Activated naive CD8-positive, alpha-beta T cell treated with anti-CD3 and anti-CD28 coated beads, Interleukin-2, amount 10 ng/mL, durations not matched to agents 7 days and 5 days (primary cell): ENCODE measurements around the gene CLCA1. TPM values are rescaled to one million over a fixed set of nuclear protein-coding genes. Genes with fewer than 3 reads are reported as not detected.

Experiments
- ATAC-seq: fragments of 150-1000 bp; cut with Tn5 transposase; one replicate; pipeline ENCODE4 v1.10.0; 2021; ENCODE audit warnings: low read depth, moderate library complexity
- POLR2A ChIA-PET: fragments of 350-600 bp; sonication (Branson Sonifier 250); formaldehyde crosslinking; loops from one replicate; lab custom pipeline; 2021; ENCODE audit warnings: antibody characterized with exemption; lab: Charles Lee
- DNase-seq: peaks from one replicate; pipeline ENCODE4 v3.0.0; 2021
- H3K27ac Mint-ChIP-seq: one replicate; pipeline ENCODE4 v1.8.0; 2022; ENCODE audit warnings: mild to moderate bottlenecking, mixed read lengths
- H3K27me3 Mint-ChIP-seq: one replicate; pipeline ENCODE4 v1.8.0; 2022; ENCODE audit warnings: mild to moderate bottlenecking, moderate library complexity, mixed read lengths
- H3K36me3 Mint-ChIP-seq: one replicate; pipeline ENCODE4 v1.8.0; 2021; ENCODE audit warnings: mild to moderate bottlenecking, mixed read lengths
- H3K4me1 Mint-ChIP-seq: one replicate; pipeline ENCODE4 v1.8.0; 2021; ENCODE audit warnings: mixed read lengths
- H3K4me3 Mint-ChIP-seq: one replicate; pipeline ENCODE4 v1.8.0; 2022; ENCODE audit warnings: mild to moderate bottlenecking, moderate library complexity, mixed read lengths
- H3K9me3 Mint-ChIP-seq: one replicate; pipeline ENCODE4 v1.8.0; 2021; ENCODE audit warnings: mixed read lengths
- total RNA-seq, 2 experiments: library from RNA; stranded (reverse); gene quantifications; one replicate each; pipeline ENCODE4 v1.2.3, GENCODE V29; 2021

Gene CLCA1
- total RNA-seq, 2 experiments from 2014 or later = not detected

- POLR2A ChIA-PET = no interaction called here
- ATAC-seq (no peak), DNase-seq (no peak)
- Mint-ChIP-seq H3K27ac (no peak overlapping the region), H3K36me3 (no peaks in the 10 kb centered on the region), H3K27me3 (peaks cover 10% of the 10 kb centered on the region), H3K9me3 (no peaks in the 10 kb centered on the region), H3K4me3 (no peak overlapping the region), H3K4me1 (peaks cover 6% of the 10 kb centered on the region)
Measured at GRCh38 chr1:86441997-86442396, 26.7 kb upstream of the CLCA1 start.

DNA sequence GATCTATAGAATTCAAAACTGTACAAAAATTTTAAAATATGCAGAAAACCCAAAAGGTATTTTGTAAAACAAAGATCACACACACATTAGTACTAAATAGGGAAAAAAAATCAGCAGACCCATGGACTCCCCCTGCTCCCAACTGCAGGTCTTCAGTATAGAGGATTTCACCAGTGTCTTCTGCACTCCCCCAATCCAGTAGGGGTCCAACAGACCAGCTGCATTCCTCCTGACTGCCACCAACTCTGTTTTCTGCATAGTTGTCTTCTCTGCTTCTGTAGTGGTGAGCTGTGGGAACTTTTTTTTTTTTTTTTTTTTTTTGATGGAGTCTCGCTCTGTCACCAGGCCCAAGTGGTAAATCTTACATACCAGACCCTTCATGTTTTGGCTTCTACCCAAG lies 22.8 kb upstream of the CLCA1 start:
- no peak for ATAC-seq
- POLR2A ChIA-PET = no interaction called here
- Mint-ChIP-seq H3K4me1 (peaks cover 6% of the 10 kb centered on the region), H3K9me3 (no peaks in the 10 kb centered on the region), H3K36me3 (no peaks in the 10 kb centered on the region), H3K27me3 (peaks cover 2% of the 10 kb centered on the region), H3K4me3 (no peak overlapping the region), H3K27ac (no peak overlapping the region)
- DNase-seq = no peak

DNA sequence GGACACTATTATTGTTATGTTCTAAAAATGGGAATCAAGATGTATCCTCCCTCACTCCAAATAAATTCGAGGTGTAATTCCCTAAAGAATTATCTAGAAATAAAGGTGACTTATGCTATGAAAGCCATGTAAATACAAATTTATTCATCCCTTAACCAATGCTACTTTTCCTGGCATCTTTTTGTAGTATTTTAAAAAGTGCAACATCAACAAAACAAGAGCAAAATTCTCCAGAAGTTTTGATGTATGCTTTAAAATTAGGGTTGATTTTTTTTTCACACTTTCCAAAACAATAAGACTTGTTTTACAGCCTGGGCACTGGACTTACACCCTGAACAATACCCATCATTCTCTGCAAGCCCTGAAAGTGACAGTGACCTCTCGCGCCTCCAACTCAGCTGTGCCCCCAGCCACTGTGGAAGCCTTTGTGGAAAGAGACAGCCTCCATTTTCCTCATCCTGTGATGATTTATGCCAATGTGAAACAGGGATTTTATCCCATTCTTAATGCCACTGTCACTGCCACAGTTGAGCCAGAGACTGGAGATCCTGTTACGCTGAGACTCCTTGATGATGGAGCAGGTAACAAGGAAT lies 21.4 kb upstream of the CLCA1 start:
- H3K4me3 Mint-ChIP-seq = no peak overlapping the region
- no peaks in the 10 kb centered on the region for H3K4me1 Mint-ChIP-seq
- no peaks in the 10 kb centered on the region for H3K9me3 Mint-ChIP-seq
- H3K27ac Mint-ChIP-seq = no peak overlapping the region
- POLR2A ChIA-PET = no interaction called here
- ATAC-seq = no peak
- no peaks in the 10 kb centered on the region for H3K36me3 Mint-ChIP-seq
- peaks cover 2% of the 10 kb centered on the region for H3K27me3 Mint-ChIP-seq
- no peak for DNase-seq

DNA sequence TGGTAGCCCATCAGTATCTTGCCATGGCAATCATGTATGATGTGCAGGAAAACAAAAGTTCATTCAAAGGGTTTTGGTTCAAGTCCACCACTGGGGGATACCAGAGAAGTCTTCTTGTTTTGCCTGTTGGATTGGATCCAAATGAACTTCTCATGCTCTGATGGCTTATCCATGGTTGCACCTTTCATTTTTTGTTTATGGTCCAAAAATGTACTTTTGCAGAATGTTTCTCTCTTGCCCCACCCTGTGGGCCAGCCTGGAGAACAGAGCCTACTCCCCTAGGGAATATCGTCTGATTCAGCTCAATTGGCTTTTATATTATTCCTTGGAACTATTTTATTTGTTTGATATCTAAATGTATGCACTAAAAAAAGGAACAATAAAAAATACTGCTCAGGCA lies 20.1 kb upstream of the CLCA1 start:
- no peaks in the 10 kb centered on the region for H3K9me3 Mint-ChIP-seq
- H3K4me3 Mint-ChIP-seq = no peak overlapping the region
- no peak for DNase-seq
- peaks cover 2% of the 10 kb centered on the region for H3K27me3 Mint-ChIP-seq
- H3K4me1 Mint-ChIP-seq = no peaks in the 10 kb centered on the region
- H3K27ac Mint-ChIP-seq = no peak overlapping the region
- no peaks in the 10 kb centered on the region for H3K36me3 Mint-ChIP-seq
- ATAC-seq = no peak
- POLR2A ChIA-PET = no interaction called here

DNA sequence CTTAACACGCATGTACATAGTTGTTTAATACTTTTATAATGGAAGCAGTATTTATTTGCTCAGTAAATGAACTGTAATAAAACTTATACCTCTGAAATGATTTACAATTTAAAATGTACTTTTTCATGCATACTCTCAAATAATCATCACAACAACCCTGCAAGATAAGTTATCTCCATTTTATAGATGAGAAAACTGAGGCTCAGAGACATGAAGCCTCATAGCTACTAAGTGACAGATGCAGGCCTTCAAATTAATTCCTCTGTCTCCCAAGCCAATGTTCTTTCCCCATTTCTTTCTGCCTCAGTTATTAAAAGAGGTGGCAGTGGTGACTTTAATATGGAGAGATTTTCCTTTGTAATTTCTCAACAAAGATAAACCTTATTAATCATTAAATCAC lies 19.6 kb upstream of the CLCA1 start:
- no peaks in the 10 kb centered on the region for H3K4me1 Mint-ChIP-seq
- H3K27me3 Mint-ChIP-seq = peaks cover 2% of the 10 kb centered on the region
- ATAC-seq = no peak
- no peaks in the 10 kb centered on the region for H3K9me3 Mint-ChIP-seq
- POLR2A ChIA-PET = no interaction called here
- no peaks in the 10 kb centered on the region for H3K36me3 Mint-ChIP-seq
- no peak overlapping the region for H3K27ac Mint-ChIP-seq
- no peak overlapping the region for H3K4me3 Mint-ChIP-seq
- no peak for DNase-seq

DNA sequence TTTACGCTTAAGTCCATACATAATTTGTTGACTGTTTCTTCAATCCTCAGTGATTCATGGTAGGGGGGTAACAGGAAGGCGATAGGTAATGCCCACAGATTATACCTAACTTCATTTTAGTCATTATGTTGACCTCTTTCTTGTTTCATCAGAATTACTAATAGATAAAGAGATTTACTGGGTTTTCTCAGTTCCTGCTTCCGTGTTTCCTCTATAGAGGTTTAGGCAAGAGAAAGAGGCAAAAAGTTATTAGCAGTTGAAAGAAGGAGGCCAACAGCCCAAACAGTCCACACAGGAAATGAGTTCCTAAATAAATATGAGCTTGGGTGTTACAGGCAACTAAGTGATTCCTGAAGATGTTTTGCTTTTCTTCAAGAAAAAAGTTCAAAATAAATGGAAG lies 17.9 kb upstream of the CLCA1 start:
- Mint-ChIP-seq H3K4me3 (no peak overlapping the region), H3K9me3 (no peaks in the 10 kb centered on the region), H3K27me3 (peaks cover 2% of the 10 kb centered on the region), H3K4me1 (no peaks in the 10 kb centered on the region), H3K36me3 (no peaks in the 10 kb centered on the region), H3K27ac (no peak overlapping the region)
- ATAC-seq (no peak), DNase-seq (no peak)
- POLR2A ChIA-PET = no interaction called here

GRCh38 chr1:86453664-86454063 lies 15.1 kb upstream of the CLCA1 start:
- no peaks in the 10 kb centered on the region for H3K36me3 Mint-ChIP-seq
- no peaks in the 10 kb centered on the region for H3K4me1 Mint-ChIP-seq
- H3K9me3 Mint-ChIP-seq = no peaks in the 10 kb centered on the region
- POLR2A ChIA-PET = no interaction called here
- no peak overlapping the region for H3K4me3 Mint-ChIP-seq
- no peak overlapping the region for H3K27ac Mint-ChIP-seq
- peaks cover 4% of the 10 kb centered on the region for H3K27me3 Mint-ChIP-seq
- ATAC-seq (no peak), DNase-seq (no peak)

DNA sequence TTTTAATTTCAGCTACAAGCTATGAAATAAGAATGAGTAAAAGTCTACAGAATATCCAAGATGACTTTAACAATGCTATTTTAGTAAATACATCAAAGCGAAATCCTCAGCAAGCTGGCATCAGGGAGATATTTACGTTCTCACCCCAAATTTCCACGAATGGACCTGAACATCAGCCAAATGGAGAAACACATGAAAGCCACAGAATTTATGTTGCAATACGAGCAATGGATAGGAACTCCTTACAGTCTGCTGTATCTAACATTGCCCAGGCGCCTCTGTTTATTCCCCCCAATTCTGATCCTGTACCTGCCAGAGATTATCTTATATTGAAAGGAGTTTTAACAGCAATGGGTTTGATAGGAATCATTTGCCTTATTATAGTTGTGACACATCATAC lies 13.7 kb upstream of the CLCA1 start:
- no peak overlapping the region for H3K27ac Mint-ChIP-seq
- ATAC-seq (no peak), DNase-seq (no peak)
- peaks cover 2% of the 10 kb centered on the region for H3K27me3 Mint-ChIP-seq
- POLR2A ChIA-PET = no interaction called here
- no peaks in the 10 kb centered on the region for H3K9me3 Mint-ChIP-seq
- no peaks in the 10 kb centered on the region for H3K36me3 Mint-ChIP-seq
- H3K4me1 Mint-ChIP-seq = no peaks in the 10 kb centered on the region
- H3K4me3 Mint-ChIP-seq = no peak overlapping the region

GRCh38 chr1:86460998-86461397 lies 7.7 kb upstream of the CLCA1 start:
- H3K4me1 Mint-ChIP-seq = no peaks in the 10 kb centered on the region
- POLR2A ChIA-PET = no interaction called here
- peaks cover 9% of the 10 kb centered on the region for H3K27me3 Mint-ChIP-seq
- no peaks in the 10 kb centered on the region for H3K36me3 Mint-ChIP-seq
- DNase-seq (no peak), ATAC-seq (no peak)
- no peak overlapping the region for H3K27ac Mint-ChIP-seq
- no peaks in the 10 kb centered on the region for H3K9me3 Mint-ChIP-seq
- no peak overlapping the region for H3K4me3 Mint-ChIP-seq

- no peaks in the 10 kb centered on the region for H3K4me1 Mint-ChIP-seq
- DNase-seq = no peak
Measured at GRCh38 chr1:86461482-86461881, 7.2 kb upstream of the CLCA1 start.

DNA sequence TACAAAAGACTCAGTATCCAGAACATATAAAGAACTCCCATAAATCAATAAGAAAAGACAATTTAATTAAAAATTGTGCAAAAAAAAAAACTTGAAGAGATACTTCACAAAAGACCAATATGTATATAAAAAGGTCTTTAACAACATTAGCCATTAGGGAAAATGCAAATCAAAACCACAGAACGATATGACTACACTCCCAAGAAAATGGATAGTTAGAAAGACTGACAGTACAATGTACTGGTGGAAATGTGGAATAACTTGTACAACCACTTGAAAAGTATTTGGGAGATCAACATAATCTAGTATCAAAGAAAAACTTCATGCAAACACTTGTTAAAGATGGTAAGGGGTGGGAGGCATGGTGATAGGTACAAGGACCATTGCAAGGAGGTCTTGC lies 3.9 kb upstream of the CLCA1 start:
- no peaks in the 10 kb centered on the region for H3K9me3 Mint-ChIP-seq

More at GRCh38 chr1:86461482-86461881, 7.2 kb upstream of the CLCA1 start:
- Mint-ChIP-seq H3K27ac (no peak overlapping the region), H3K9me3 (no peaks in the 10 kb centered on the region), H3K36me3 (no peaks in the 10 kb centered on the region), H3K4me3 (no peak overlapping the region), H3K27me3 (peaks cover 10% of the 10 kb centered on the region)
- POLR2A ChIA-PET = no interaction called here
- no peak for ATAC-seq

DNA sequence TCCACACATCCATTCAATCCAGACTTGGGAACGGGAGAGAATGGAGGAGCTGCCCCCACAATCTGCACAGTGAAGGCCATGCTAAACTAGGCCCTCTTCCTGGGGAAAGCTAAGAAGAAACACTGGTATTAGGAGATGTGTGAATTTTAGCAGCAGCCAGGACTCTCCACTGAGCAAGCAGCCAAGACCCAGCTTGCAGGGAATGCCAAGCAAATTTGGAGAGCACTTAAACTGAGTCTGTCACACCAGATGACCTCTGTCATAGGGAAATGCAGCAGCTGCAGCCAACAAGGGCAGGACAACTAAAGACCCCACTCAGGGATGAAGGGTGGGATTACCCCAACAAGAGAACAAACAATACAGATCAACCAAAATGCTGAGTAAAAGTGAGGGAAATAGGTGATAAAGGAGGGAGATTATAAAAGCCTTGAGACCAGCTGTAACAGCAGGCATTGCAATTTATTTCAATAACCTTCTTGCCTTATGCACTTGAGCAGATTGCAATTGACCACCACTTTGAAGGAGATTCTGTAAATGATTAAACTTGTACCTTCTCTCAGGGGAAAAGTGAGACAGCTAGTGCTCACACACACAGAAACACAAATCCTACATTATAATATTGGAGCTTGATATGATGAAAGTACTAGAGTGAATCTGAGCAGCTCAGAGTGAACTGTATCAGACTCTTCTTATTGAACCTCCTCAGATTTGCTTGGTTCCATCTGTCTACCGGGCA lies 2.5 kb upstream of the CLCA1 start:
- no peaks in the 10 kb centered on the region for H3K4me1 Mint-ChIP-seq
- H3K4me3 Mint-ChIP-seq = no peak overlapping the region
- H3K27me3 Mint-ChIP-seq = peaks cover 20% of the 10 kb centered on the region
- DNase-seq = no peak
- no peaks in the 10 kb centered on the region for H3K36me3 Mint-ChIP-seq
- no peak overlapping the region for H3K27ac Mint-ChIP-seq
- POLR2A ChIA-PET = no interaction called here
- H3K9me3 Mint-ChIP-seq = no peaks in the 10 kb centered on the region
- no peak for ATAC-seq

More for the DNA sequence above, 3.9 kb upstream of the CLCA1 start:
- ATAC-seq (no peak), DNase-seq (no peak)
- no peak overlapping the region for H3K27ac Mint-ChIP-seq
- no peak overlapping the region for H3K4me3 Mint-ChIP-seq
- POLR2A ChIA-PET = no interaction called here
- H3K4me1 Mint-ChIP-seq = no peaks in the 10 kb centered on the region
- H3K27me3 Mint-ChIP-seq = peaks cover 11% of the 10 kb centered on the region
- H3K36me3 Mint-ChIP-seq = no peaks in the 10 kb centered on the region

- DNase-seq (no peak), ATAC-seq (no peak)
- POLR2A ChIA-PET = no interaction called here
- no peak overlapping the region for H3K4me3 Mint-ChIP-seq
- H3K27me3 Mint-ChIP-seq = peaks cover 22% of the 10 kb centered on the region
- H3K9me3 Mint-ChIP-seq = no peaks in the 10 kb centered on the region
- no peak overlapping the region for H3K27ac Mint-ChIP-seq
- H3K4me1 Mint-ChIP-seq = no peaks in the 10 kb centered on the region
- no peaks in the 10 kb centered on the region for H3K36me3 Mint-ChIP-seq
Measured at GRCh38 chr1:86466986-86467385, 1.7 kb upstream of the CLCA1 start.

GRCh38 chr1:86470859-86471258 lies 2.1 kb downstream of the CLCA1 start:
- Mint-ChIP-seq H3K27ac (no peak overlapping the region), H3K9me3 (no peaks in the 10 kb centered on the region), H3K36me3 (no peaks in the 10 kb centered on the region), H3K27me3 (peaks cover 19% of the 10 kb centered on the region), H3K4me3 (no peak overlapping the region), H3K4me1 (no peaks in the 10 kb centered on the region)
- DNase-seq (no peak), ATAC-seq (no peak)
- POLR2A ChIA-PET = no interaction called here
